AG09319 (cell line): Measurements from ENCODE around the gene PARD3B.
A peak's percentile ranks its signal among the peaks of the same experiment; 100 is the strongest.

Experiments
- DNase-seq: peaks from one replicate; pipeline ENCODE4 v3.0.0-alpha.2; 2010; ENCODE audit warnings: low read depth; ENCODE audit errors: extremely low read depth
- CTCF ChIP-seq: IDR thresholded peaks from 2 replicates; pipeline ENCODE4 v1.5.1; 2011; ENCODE audit warnings: low read depth, mild to moderate bottlenecking, inconsistent platforms, low read length, moderate library complexity

Gene PARD3B

GRCh38 chr2:204763974-204764703, 218.9 kb downstream of the PARD3B start:
- DNase-seq, result no peak
- no peak for TF ChIP-seq CTCF

- DNase-seq, result no peak
Observed at GRCh38 chr2:204770735-204771134, 225.5 kb downstream of the PARD3B start.

GRCh38 chr2:204771721-204772120, 226.4 kb downstream of the PARD3B start:
- DNase-seq, result no peak
- TF ChIP-seq CTCF, result no peak

More at GRCh38 chr2:204770735-204771134, 225.5 kb downstream of the PARD3B start:
- no peak for TF ChIP-seq CTCF

- TF ChIP-seq CTCF, result no peak
- no peak for DNase-seq
Observed at GRCh38 chr2:204772546-204772945, 227.3 kb downstream of the PARD3B start.

GRCh38 chr2:204775766-204776165, 230.5 kb downstream of the PARD3B start:
- no peak for TF ChIP-seq CTCF
- DNase-seq, result no peak

GRCh38 chr2:204776781-204777559, 231.7 kb downstream of the PARD3B start:
- no peak for TF ChIP-seq CTCF
- DNase-seq, result peak; percentile 35

GRCh38 chr2:204779771-204780170, 234.5 kb downstream of the PARD3B start:
- no peak for TF ChIP-seq CTCF
- no peak for DNase-seq
